Sigmoid colon (tissue), 3 donors: ENCODE data around the gene XNDC1N.

Experiments used
- CTCF ChIP-seq, 4 experiments: fragments of 450-650 bp in 3 of 4; fragments of 200-600 bp in 1 of 4; IDR thresholded peaks; one replicate each; pipeline ENCODE4 v1.5.1; 2016 to 2019; ENCODE audit warnings: antibody characterized with exemption in 4 of 4, mild to moderate bottlenecking in 3 of 4, moderate library complexity in 2 of 4
- POLR2A ChIP-seq, 2 donors: fragments of 450-650 bp; IDR thresholded peaks; one replicate each; pipeline ENCODE4 v1.6.1; 2016; ENCODE audit warnings: antibody characterized with exemption in 2 of 2, mild to moderate bottlenecking in 2 of 2, moderate library complexity in 2 of 2

GRCh38 chr11:71931245-71931602, 2.8 kb upstream of the XNDC1N start:
- TF ChIP-seq POLR2A (IDR thresholded peaks at IDR 0.05) (no peak), CTCF (IDR thresholded peaks at IDR 0.05) (no peak)
